GM18868 (cell line): ENCODE data around the gene POLR1B.
A peak's percentile ranks its signal among the peaks of the same experiment; 100 is the strongest.
"Not testable (repeated sequence)": the region's sequence is repeated elsewhere in the genome, so short reads cannot be mapped to it uniquely, and the experiment has no call there.

Source experiments
- ATAC-seq: cut with Tn5 transposase; IDR thresholded peaks from one replicate; pipeline ENCODE4 v1.9.1; 2021; ENCODE audit warnings: mild to moderate bottlenecking, moderate library complexity; ENCODE audit not compliant: unreplicated experiment

POLR1B gene

GRCh38 chr2:112542123-112542983 lies at the start of gene POLR1B:
Gene POLR1B (plus strand): TSS chr2:112542465. CDS start chr2:112542495, 30 bp downstream.
- ATAC-seq, result peak; percentile 80

- ATAC-seq, result no peak
These were observed 49.2 kb upstream of the POLR1B start for GRCh38 chr2:112493048-112493447.

GRCh38 chr2:112493858-112494648 lies 48.2 kb upstream of the POLR1B start:
- no peak for ATAC-seq

- no peak for ATAC-seq
These were observed 47.4 kb upstream of the POLR1B start for GRCh38 chr2:112494828-112495227.

GRCh38 chr2:112495878-112496277 lies 46.4 kb upstream of the POLR1B start:
- not testable (repeated sequence) for ATAC-seq

- peak; percentile 41 for ATAC-seq
These were observed 41.3 kb upstream of the POLR1B start for GRCh38 chr2:112500850-112501484.

- ATAC-seq, result not testable (repeated sequence)
These were observed 32.8 kb upstream of the POLR1B start for GRCh38 chr2:112509239-112509998.

- no peak for ATAC-seq
These were observed 25.5 kb upstream of the POLR1B start for GRCh38 chr2:112516801-112517200.

- no peak for ATAC-seq
These were observed 23.5 kb upstream of the POLR1B start for GRCh38 chr2:112518807-112519206.

- ATAC-seq, result no peak
These were observed 22.8 kb upstream of the POLR1B start for GRCh38 chr2:112519506-112519905.

- no peak for ATAC-seq
These were observed 22.0 kb upstream of the POLR1B start for GRCh38 chr2:112520234-112520783.

GRCh38 chr2:112523291-112523777 lies 18.9 kb upstream of the POLR1B start:
- ATAC-seq, result no peak

- not testable (repeated sequence) for ATAC-seq
These were observed 18.0 kb upstream of the POLR1B start for GRCh38 chr2:112524276-112524675.

- ATAC-seq, result no peak
These were observed 13.7 kb upstream of the POLR1B start for GRCh38 chr2:112528541-112528940.

GRCh38 chr2:112529757-112530156 lies 12.5 kb upstream of the POLR1B start:
- no peak for ATAC-seq

- no peak for ATAC-seq
These were observed 11.5 kb upstream of the POLR1B start for GRCh38 chr2:112530728-112531127.

GRCh38 chr2:112534826-112535225 lies 7.4 kb upstream of the POLR1B start:
- no peak for ATAC-seq

GRCh38 chr2:112536665-112537064 lies 5.6 kb upstream of the POLR1B start:
- ATAC-seq, result not testable (repeated sequence)

GRCh38 chr2:112539306-112539705 lies 3.0 kb upstream of the POLR1B start:
- no peak for ATAC-seq

GRCh38 chr2:112540906-112541305 lies 1.4 kb upstream of the POLR1B start:
- no peak for ATAC-seq
